Activated CD4-positive, CD25-positive, alpha-beta regulatory T cell treated with anti-CD3 and anti-CD28 coated beads, Interleukin-2, amount 50 U/mL, for 24 hours (primary cell): ENCODE results near the gene CYP3A5.

Experiments
- ATAC-seq, 2 donors: fragments of 150-1000 bp; cut with Tn5 transposase; one replicate each; pipeline ENCODE4 v1.10.0; 2021; ENCODE audit warnings: mild to moderate bottlenecking in 1 of 2, moderate library complexity in 1 of 2

Gene CYP3A5

GRCh38 chr7:99637414-99637813 lies 42.4 kb downstream of the CYP3A5 start:
- peak; percentile 97 to 99 for ATAC-seq

GRCh38 chr7:99631295-99632109 lies 48.3 kb downstream of the CYP3A5 start:
- ATAC-seq: peak; percentile 96 to 97

GRCh38 chr7:99629643-99630042 lies 50.2 kb downstream of the CYP3A5 start:
- ATAC-seq: no peak

GRCh38 chr7:99628471-99629465 lies 51.0 kb downstream of the CYP3A5 start:
- no peak for ATAC-seq

- ATAC-seq: no peak
Measured at GRCh38 chr7:99627513-99627912, 52.3 kb downstream of the CYP3A5 start.

GRCh38 chr7:99626661-99627060 lies 53.1 kb downstream of the CYP3A5 start:
- no peak for ATAC-seq

GRCh38 chr7:99625961-99626360 lies 53.8 kb downstream of the CYP3A5 start:
- no peak for ATAC-seq

GRCh38 chr7:99625321-99625720 lies 54.5 kb downstream of the CYP3A5 start:
- ATAC-seq: no peak

GRCh38 chr7:99624484-99624883 lies 55.3 kb downstream of the CYP3A5 start:
- peak; percentile 84 to 89 for ATAC-seq

- ATAC-seq: peak; percentile 43 to 53
Measured at GRCh38 chr7:99623702-99624447, 55.9 kb downstream of the CYP3A5 start.

- ATAC-seq: peak; percentile 23 to 34
Measured at GRCh38 chr7:99623091-99623693, 56.6 kb downstream of the CYP3A5 start.

- no peak for ATAC-seq
Measured at GRCh38 chr7:99622596-99622995, 57.2 kb downstream of the CYP3A5 start.

GRCh38 chr7:99621271-99621670 lies 58.5 kb downstream of the CYP3A5 start:
- ATAC-seq: no peak

- ATAC-seq: no peak
Measured at GRCh38 chr7:99619571-99620130, 60.1 kb downstream of the CYP3A5 start.

- ATAC-seq: no peak
Measured at GRCh38 chr7:99618726-99619125, 61.1 kb downstream of the CYP3A5 start.

GRCh38 chr7:99617192-99617781 lies 62.5 kb downstream of the CYP3A5 start:
- peak; percentile 39 to 50 for ATAC-seq

- peak; percentile 97 for ATAC-seq
Measured at GRCh38 chr7:99616359-99617191, 63.2 kb downstream of the CYP3A5 start, which contains the start of gene ZSCAN25. ZSCAN25 (plus strand) TSS chr7:99616946; CDS start chr7:99619607, 2,661 bp downstream.

GRCh38 chr7:99615989-99616358 lies 63.8 kb downstream of the CYP3A5 start:
- no peak for ATAC-seq

- no peak for ATAC-seq
Measured at GRCh38 chr7:99614495-99614894, 65.3 kb downstream of the CYP3A5 start.

- no peak for ATAC-seq
Measured at GRCh38 chr7:99607548-99607947, 72.2 kb downstream of the CYP3A5 start.

GRCh38 chr7:99606531-99606930 lies 73.3 kb downstream of the CYP3A5 start:
- no peak for ATAC-seq
